OCI-LY7 (cell line): ENCODE results near the gene GRAMD1B. TPM values are rescaled to one million over a fixed set of nuclear protein-coding genes. Genes with fewer than 3 reads are reported as not detected.
"Not testable (repeated sequence)": the region's sequence is repeated elsewhere in the genome, so short reads cannot be mapped to it uniquely, and the experiment has no call there.

Experiments used
- BruUV-seq: library from RNA; stranded (reverse); fragments of 400-500 nt; replicated peaks from 2 replicates; lab custom pipeline; 2021; lab: Mats Ljungman, UMichigan
- CTCF ChIA-PET: fragments of 300-600 bp; sonication (Branson Sonifier 250); formaldehyde crosslinking; loops from one replicate; lab custom pipeline; 2022; ENCODE audit warnings: antibody characterized with exemption; ENCODE audit not compliant: unreplicated experiment; lab: Charles Lee
- POLR2A ChIA-PET: fragments of 300-600 bp; sonication (Branson Sonifier 250); formaldehyde crosslinking; loops from one replicate; lab custom pipeline; 2022; ENCODE audit warnings: antibody characterized with exemption; lab: Charles Lee
- DNase-seq: peaks from one replicate; pipeline ENCODE4 v3.0.0-alpha.2; 2015; ENCODE audit warnings: low spot score
- H2AFZ ChIP-seq: fragments of 200-600 bp; sonication (generic), shearing (Covaris generic); 2 replicates; pipeline ENCODE4 v1.6.1; 2014; ENCODE audit warnings: mild to moderate bottlenecking, antibody characterized with exemption, low read length, moderate library complexity
- H3K27ac ChIP-seq: fragments of 200-600 bp; sonication (generic); 2 replicates; pipeline ENCODE4 v1.5.1; 2014; ENCODE audit warnings: mixed run types, low read depth, mild to moderate bottlenecking, moderate library complexity, low read length, inconsistent platforms; ENCODE audit not compliant: poor library complexity, severe bottlenecking
- H3K36me3 ChIP-seq: fragments of 200-600 bp; sonication (generic); 2 replicates; pipeline ENCODE4 v1.6.1; 2014; ENCODE audit warnings: mild to moderate bottlenecking, antibody characterized with exemption, low read length, moderate library complexity, mixed read lengths; ENCODE audit not compliant: insufficient read depth
- H3K4me1 ChIP-seq: fragments of 200-600 bp; sonication (generic); 2 replicates; pipeline ENCODE4 v1.5.1; 2014; ENCODE audit warnings: mild to moderate bottlenecking, low read length; ENCODE audit not compliant: insufficient read depth, poor library complexity, severe bottlenecking
- H3K4me2 ChIP-seq: fragments of 200-600 bp; sonication (generic); 2 replicates; pipeline ENCODE4 v1.6.1; 2014; ENCODE audit warnings: mild to moderate bottlenecking, low read length
- H3K4me3 ChIP-seq: fragments of 200-600 bp; sonication (generic); 2 replicates; pipeline ENCODE4 v1.5.1; 2014; ENCODE audit warnings: mild to moderate bottlenecking, low read depth, low read length; ENCODE audit not compliant: poor library complexity, severe bottlenecking
- H3K79me2 ChIP-seq: fragments of 200-600 bp; sonication (generic); 2 replicates; pipeline ENCODE4 v1.6.1; 2016; ENCODE audit warnings: low read depth, mild to moderate bottlenecking, low read length, moderate library complexity, mixed read lengths; ENCODE audit not compliant: insufficient read depth
- H3K9me2 ChIP-seq: fragments of 200-600 bp; sonication (generic); 2 replicates; pipeline ENCODE4 v1.6.1; 2016; ENCODE audit warnings: mild to moderate bottlenecking, low read length, mixed read lengths; ENCODE audit not compliant: insufficient read depth
- H3K9me3 ChIP-seq: fragments of 200-600 bp; sonication (generic); 2 replicates; pipeline ENCODE4 v1.6.1; 2014; ENCODE audit warnings: mild to moderate bottlenecking, mixed run types, low read length, mixed read lengths
- H4K20me1 ChIP-seq: fragments of 200-600 bp; sonication (generic); 2 replicates; pipeline ENCODE4 v1.6.1; 2014; ENCODE audit warnings: mild to moderate bottlenecking, antibody characterized with exemption, low read length, moderate library complexity, mixed read lengths; ENCODE audit not compliant: insufficient read depth
- CTCF ChIP-seq: fragments of 200-600 bp; sonication (generic); conservative IDR thresholded peaks from 2 replicates; pipeline ENCODE4 v1.5.1; 2014; ENCODE audit warnings: mild to moderate bottlenecking, antibody characterized with exemption, low read length, moderate library complexity, mixed read lengths
- EZH2phosphoT487 ChIP-seq: fragments of 200-600 bp; sonication (generic); IDR thresholded peaks from 2 replicates; pipeline ENCODE4 v1.6.1; 2018; ENCODE audit warnings: low read depth, borderline replicate concordance, mild to moderate bottlenecking, mixed run types, antibody characterized with exemption, low read length, moderate library complexity, mixed read lengths
- intact Hi-C: fragments of 100-400 bp; cut with micrococcal nuclease; formaldehyde crosslinking; loops from one replicate; pipeline ENCODE4 v1.10.0; 2022; ENCODE audit not compliant: unreplicated experiment
- total RNA-seq, 2 experiments: library from RNA; depleted of rRNA in 1 of 2; stranded (reverse); fragments of >200 nt in 1 of 2; shearing (Covaris generic) in 1 of 2; gene quantifications; 2 replicates each; pipeline ENCODE4 v1.2.3, GENCODE V29; 2014 to 2022

GRAMD1B gene
- total RNA-seq, 2 experiments from 2014 or later, result 0.16 TPM; not detected in 1

GRCh38 chr11:123511037-123511870, 81.2 kb downstream of the GRAMD1B start:
- Histone ChIP-seq H3K4me2 (peak overlapping the region; percentile 38), H4K20me1 (no peaks in the 10 kb centered on the region), H3K36me3 (no peaks in the 10 kb centered on the region), H3K4me1 (no peaks in the 10 kb centered on the region), H3K4me3 (no peak overlapping the region), H2AFZ (no peak overlapping the region), H3K9me3 (no peaks in the 10 kb centered on the region), H3K9me2 (no peaks in the 10 kb centered on the region), H3K27ac (no peak overlapping the region), H3K79me2 (no peaks in the 10 kb centered on the region)
- TF ChIP-seq EZH2phosphoT487 (no peak), CTCF (peak; percentile 96)
- no TSS peak for BruUV-seq
- POLR2A ChIA-PET, result interaction anchor here (0.7 kb wide), 1 partner anchor 10 kb away, joined by 3 read pairs; no protein-coding TSS in a partner anchor
- intact Hi-C loops, result loop anchor here (1.0 kb wide), 1 partner anchor 66 kb away; no protein-coding TSS in a partner anchor
- CTCF ChIA-PET, result no interaction called here
- DNase-seq, result peak; percentile 81

DNA sequence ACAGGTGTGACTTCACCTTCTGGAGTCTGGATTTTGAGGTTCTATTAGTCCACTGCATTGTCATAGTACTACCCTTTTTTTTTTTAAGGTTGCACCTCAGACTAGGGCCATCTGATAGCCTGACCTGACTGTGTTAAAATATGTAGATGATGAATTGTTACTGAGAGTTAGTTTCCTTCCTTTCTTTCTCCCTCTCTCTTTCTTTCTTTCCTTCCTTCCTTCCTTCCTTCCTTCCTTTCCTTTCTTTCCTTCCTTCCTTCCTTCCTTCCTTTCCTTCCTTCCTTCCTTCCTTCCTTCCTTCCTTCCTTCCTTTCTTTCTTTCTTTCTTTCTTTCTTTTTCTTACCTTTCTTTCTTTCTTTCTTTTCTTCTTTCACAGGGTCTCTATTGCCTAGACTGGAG, 83.2 kb downstream of the GRAMD1B start:
- H3K36me3 ChIP-seq, CTCF ChIA-PET, H4K20me1 ChIP-seq, BruUV-seq, H2AFZ ChIP-seq, intact Hi-C loops, H3K4me2 ChIP-seq, H3K79me2 ChIP-seq, DNase-seq, H3K4me3 ChIP-seq, H3K27ac ChIP-seq, H3K4me1 ChIP-seq, H3K9me2 ChIP-seq, POLR2A ChIA-PET, H3K9me3 ChIP-seq: not testable (repeated sequence)

DNA sequence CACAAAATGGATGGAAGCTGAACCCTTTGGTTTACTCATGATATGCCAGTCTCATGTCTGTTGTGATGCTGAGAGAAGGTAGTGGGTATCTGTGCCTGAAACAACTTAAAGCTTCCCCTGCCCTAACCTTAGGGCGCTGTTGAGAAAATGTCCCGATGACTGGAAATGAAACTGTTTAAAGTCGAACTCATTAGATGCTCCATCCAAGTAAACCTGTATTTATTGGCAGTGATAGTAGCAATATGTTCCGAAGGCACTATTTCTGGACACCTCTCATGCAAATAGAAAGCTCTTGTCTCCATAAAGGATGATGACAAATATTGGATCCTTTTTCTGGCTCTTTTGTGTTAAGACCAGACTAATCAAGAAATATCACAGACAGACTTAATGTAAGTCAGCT, 86.2 kb downstream of the GRAMD1B start:
- H4K20me1 ChIP-seq, result no peaks in the 10 kb centered on the region
- H3K36me3 ChIP-seq, result no peaks in the 10 kb centered on the region
- no peak overlapping the region for H3K27ac ChIP-seq
- TF ChIP-seq CTCF, result no peak
- TF ChIP-seq EZH2phosphoT487, result no peak
- POLR2A ChIA-PET, result no interaction called here
- no peaks in the 10 kb centered on the region for H3K9me3 ChIP-seq
- no TSS peak for BruUV-seq
- no peak overlapping the region for H3K4me3 ChIP-seq
- intact Hi-C loops, result no loop called here
- H2AFZ ChIP-seq, result no peak overlapping the region
- H3K79me2 ChIP-seq, result no peaks in the 10 kb centered on the region
- no peak overlapping the region for H3K4me2 ChIP-seq
- H3K9me2 ChIP-seq, result no peaks in the 10 kb centered on the region
- CTCF ChIA-PET, result no interaction called here
- H3K4me1 ChIP-seq, result no peaks in the 10 kb centered on the region
- no peak for DNase-seq
